ENCODE measurements around the gene SUFU. TPM values are rescaled to one million over a fixed set of nuclear protein-coding genes. Genes with fewer than 3 reads are reported as not detected.

SUFU gene
- total and polyA plus RNA-seq, 2 experiments from 2014 or later, result 2.8 to 5.6 TPM

DNA sequence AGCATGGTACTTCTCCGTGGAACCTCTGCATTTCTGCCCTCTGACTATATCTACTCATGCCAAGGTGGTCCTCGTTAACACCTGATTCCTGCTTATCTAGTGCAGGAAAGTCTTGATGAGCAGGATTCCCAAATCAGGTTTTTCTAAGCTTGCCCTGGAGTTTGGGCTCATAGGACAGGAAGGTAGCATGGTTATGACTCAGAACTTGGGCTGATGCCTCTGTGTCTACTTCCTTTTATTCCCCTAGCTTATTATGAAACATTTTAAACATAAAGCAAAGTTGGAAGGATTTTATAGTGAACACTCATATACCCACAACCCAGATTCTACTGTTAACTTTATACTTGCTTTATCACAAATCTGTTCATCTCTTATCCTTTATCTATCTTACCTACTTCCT lies 5.6 kb downstream of the SUFU start:
- ATAC-seq (no peak), DNase-seq (ENCODE audit: low spot score) (no peak)
- H3K9me3 Mint-ChIP-seq, result no peaks in the 10 kb centered on the region
- H3K27me3 Mint-ChIP-seq (ENCODE audit: insufficient read depth, low read depth, poor library complexity), result peaks cover 7% of the 10 kb centered on the region
- no peak overlapping the region for H3K4me3 Mint-ChIP-seq
- no peak overlapping the region for H2AFZ ChIP-seq
- H3K4me2 ChIP-seq, result no peak overlapping the region
- no peak overlapping the region for H3K27ac ChIP-seq (ENCODE audit: low read depth)
- peaks cover 6% of the 10 kb centered on the region; the same call in 1 of the 2 replicates for H3K4me1 ChIP-seq (ENCODE audit: insufficient read depth)
- no peaks in the 10 kb centered on the region for H3K36me3 ChIP-seq (ENCODE audit: insufficient read depth)
- H3K4me1 Mint-ChIP-seq, result peaks cover 8% of the 10 kb centered on the region; the same call in 2 of the 3 replicates
- peaks cover 7% of the 10 kb centered on the region; the same call in 2 of the 3 replicates for H3K36me3 Mint-ChIP-seq (ENCODE audit: low read depth)
- no peaks in the 10 kb centered on the region for H3K79me2 ChIP-seq (replicated peaks; ENCODE audit: insufficient read depth)
- peaks cover 16% of the 10 kb centered on the region for H3K27me3 ChIP-seq (ENCODE audit: insufficient read depth)
- H4K20me1 ChIP-seq (replicated peaks; ENCODE audit: insufficient read depth), result peaks cover 29% of the 10 kb centered on the region
- H3F3A ChIP-seq (replicated peaks; ENCODE audit: low read depth), result no peaks in the 10 kb centered on the region; the same call in 1 of the 2 replicates
- TF ChIP-seq STAT1 (IDR thresholded peaks at IDR 0.05; ENCODE audit: unreplicated experiment), result no peak
- no peak for TF ChIP-seq POLR2AphosphoS5 (IDR thresholded peaks at IDR 0.05; ENCODE audit: low read depth)
- TF ChIP-seq CREB1 (CRISPR knock-in tag; IDR thresholded peaks at IDR 0.05; ENCODE audit: low read depth), result no peak
- no peak for TF ChIP-seq ZNF331 (CRISPR knock-in tag; IDR thresholded peaks at IDR 0.05; ENCODE audit: low read depth)
- TF ChIP-seq, protein P1, sequence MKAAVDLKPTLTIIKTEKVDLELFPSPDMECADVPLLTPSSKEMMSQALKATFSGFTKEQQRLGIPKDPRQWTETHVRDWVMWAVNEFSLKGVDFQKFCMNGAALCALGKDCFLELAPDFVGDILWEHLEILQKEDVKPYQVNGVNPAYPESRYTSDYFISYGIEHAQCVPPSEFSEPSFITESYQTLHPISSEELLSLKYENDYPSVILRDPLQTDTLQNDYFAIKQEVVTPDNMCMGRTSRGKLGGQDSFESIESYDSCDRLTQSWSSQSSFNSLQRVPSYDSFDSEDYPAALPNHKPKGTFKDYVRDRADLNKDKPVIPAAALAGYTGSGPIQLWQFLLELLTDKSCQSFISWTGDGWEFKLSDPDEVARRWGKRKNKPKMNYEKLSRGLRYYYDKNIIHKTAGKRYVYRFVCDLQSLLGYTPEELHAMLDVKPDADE (IDR thresholded peaks at IDR 0.05), result no peak
- no peak for TF ChIP-seq CTCF (conservative IDR thresholded peaks at IDR 0.05; ENCODE audit: low read depth in 2 of 2)
- TF ChIP-seq, protein P2, sequence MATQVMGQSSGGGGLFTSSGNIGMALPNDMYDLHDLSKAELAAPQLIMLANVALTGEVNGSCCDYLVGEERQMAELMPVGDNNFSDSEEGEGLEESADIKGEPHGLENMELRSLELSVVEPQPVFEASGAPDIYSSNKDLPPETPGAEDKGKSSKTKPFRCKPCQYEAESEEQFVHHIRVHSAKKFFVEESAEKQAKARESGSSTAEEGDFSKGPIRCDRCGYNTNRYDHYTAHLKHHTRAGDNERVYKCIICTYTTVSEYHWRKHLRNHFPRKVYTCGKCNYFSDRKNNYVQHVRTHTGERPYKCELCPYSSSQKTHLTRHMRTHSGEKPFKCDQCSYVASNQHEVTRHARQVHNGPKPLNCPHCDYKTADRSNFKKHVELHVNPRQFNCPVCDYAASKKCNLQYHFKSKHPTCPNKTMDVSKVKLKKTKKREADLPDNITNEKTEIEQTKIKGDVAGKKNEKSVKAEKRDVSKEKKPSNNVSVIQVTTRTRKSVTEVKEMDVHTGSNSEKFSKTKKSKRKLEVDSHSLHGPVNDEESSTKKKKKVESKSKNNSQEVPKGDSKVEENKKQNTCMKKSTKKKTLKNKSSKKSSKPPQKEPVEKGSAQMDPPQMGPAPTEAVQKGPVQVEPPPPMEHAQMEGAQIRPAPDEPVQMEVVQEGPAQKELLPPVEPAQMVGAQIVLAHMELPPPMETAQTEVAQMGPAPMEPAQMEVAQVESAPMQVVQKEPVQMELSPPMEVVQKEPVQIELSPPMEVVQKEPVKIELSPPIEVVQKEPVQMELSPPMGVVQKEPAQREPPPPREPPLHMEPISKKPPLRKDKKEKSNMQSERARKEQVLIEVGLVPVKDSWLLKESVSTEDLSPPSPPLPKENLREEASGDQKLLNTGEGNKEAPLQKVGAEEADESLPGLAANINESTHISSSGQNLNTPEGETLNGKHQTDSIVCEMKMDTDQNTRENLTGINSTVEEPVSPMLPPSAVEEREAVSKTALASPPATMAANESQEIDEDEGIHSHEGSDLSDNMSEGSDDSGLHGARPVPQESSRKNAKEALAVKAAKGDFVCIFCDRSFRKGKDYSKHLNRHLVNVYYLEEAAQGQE (IDR thresholded peaks at IDR 0.05; ENCODE audit: unreplicated experiment), result no peak
- no peak for TF ChIP-seq EZH2 (IDR thresholded peaks at IDR 0.05; ENCODE audit: low read depth, unreplicated experiment)
- no peak for TF ChIP-seq JUNB (IDR thresholded peaks at IDR 0.05; ENCODE audit: unreplicated experiment)
- TF ChIP-seq, protein P3, sequence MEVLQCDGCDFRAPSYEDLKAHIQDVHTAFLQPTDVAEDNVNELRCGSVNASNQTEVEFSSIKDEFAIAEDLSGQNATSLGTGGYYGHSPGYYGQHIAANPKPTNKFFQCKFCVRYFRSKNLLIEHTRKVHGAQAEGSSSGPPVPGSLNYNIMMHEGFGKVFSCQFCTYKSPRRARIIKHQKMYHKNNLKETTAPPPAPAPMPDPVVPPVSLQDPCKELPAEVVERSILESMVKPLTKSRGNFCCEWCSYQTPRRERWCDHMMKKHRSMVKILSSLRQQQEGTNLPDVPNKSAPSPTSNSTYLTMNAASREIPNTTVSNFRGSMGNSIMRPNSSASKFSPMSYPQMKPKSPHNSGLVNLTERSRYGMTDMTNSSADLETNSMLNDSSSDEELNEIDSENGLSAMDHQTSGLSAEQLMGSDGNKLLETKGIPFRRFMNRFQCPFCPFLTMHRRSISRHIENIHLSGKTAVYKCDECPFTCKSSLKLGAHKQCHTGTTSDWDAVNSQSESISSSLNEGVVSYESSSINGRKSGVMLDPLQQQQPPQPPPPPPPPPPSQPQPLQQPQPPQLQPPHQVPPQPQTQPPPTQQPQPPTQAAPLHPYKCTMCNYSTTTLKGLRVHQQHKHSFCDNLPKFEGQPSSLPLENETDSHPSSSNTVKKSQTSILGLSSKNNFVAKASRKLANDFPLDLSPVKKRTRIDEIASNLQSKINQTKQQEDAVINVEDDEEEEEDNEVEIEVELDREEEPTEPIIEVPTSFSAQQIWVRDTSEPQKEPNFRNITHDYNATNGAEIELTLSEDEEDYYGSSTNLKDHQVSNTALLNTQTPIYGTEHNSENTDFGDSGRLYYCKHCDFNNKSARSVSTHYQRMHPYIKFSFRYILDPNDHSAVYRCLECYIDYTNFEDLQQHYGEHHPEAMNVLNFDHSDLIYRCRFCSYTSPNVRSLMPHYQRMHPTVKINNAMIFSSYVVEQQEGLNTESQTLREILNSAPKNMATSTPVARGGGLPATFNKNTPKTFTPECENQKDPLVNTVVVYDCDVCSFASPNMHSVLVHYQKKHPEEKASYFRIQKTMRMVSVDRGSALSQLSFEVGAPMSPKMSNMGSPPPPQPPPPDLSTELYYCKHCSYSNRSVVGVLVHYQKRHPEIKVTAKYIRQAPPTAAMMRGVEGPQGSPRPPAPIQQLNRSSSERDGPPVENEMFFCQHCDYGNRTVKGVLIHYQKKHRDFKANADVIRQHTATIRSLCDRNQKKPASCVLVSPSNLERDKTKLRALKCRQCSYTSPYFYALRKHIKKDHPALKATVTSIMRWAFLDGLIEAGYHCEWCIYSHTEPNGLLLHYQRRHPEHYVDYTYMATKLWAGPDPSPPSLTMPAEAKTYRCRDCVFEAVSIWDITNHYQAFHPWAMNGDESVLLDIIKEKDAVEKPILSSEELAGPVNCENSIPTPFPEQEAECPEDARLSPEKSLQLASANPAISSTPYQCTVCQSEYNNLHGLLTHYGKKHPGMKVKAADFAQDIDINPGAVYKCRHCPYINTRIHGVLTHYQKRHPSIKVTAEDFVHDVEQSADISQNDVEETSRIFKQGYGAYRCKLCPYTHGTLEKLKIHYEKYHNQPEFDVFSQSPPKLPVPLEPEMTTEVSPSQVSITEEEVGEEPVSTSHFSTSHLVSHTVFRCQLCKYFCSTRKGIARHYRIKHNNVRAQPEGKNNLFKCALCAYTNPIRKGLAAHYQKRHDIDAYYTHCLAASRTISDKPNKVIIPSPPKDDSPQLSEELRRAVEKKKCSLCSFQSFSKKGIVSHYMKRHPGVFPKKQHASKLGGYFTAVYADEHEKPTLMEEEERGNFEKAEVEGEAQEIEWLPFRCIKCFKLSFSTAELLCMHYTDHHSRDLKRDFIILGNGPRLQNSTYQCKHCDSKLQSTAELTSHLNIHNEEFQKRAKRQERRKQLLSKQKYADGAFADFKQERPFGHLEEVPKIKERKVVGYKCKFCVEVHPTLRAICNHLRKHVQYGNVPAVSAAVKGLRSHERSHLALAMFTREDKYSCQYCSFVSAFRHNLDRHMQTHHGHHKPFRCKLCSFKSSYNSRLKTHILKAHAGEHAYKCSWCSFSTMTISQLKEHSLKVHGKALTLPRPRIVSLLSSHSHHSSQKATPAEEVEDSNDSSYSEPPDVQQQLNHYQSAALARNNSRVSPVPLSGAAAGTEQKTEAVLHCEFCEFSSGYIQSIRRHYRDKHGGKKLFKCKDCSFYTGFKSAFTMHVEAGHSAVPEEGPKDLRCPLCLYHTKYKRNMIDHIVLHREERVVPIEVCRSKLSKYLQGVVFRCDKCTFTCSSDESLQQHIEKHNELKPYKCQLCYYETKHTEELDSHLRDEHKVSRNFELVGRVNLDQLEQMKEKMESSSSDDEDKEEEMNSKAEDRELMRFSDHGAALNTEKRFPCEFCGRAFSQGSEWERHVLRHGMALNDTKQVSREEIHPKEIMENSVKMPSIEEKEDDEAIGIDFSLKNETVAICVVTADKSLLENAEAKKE (CRISPR knock-in tag; IDR thresholded peaks at IDR 0.05), result no peak
- H3K27ac Mint-ChIP-seq, result no peak overlapping the region
- no peaks in the 10 kb centered on the region for H3K9me2 ChIP-seq (ENCODE audit: insufficient read depth)
- H3K4me3 ChIP-seq, result no peak overlapping the region
